GM21825 (cell line): ENCODE data around the gene CADPS.

Experiments
- ATAC-seq: cut with Tn5 transposase; IDR thresholded peaks from one replicate; pipeline ENCODE4 v1.9.1; 2021; ENCODE audit warnings: mild to moderate bottlenecking, moderate library complexity; ENCODE audit not compliant: unreplicated experiment

The CADPS gene

GRCh38 chr3:62757045-62757444 lies 118.2 kb downstream of the CADPS start:
- no peak for ATAC-seq

- no peak for ATAC-seq
Observed at GRCh38 chr3:62755285-62755684, 119.9 kb downstream of the CADPS start.

- no peak for ATAC-seq
Observed at GRCh38 chr3:62749657-62750056, 125.6 kb downstream of the CADPS start.

- ATAC-seq: no peak
Observed at GRCh38 chr3:62749130-62749529, 126.1 kb downstream of the CADPS start.

GRCh38 chr3:62737449-62737848 lies 137.8 kb downstream of the CADPS start:
- no peak for ATAC-seq

- ATAC-seq: no peak
Observed at GRCh38 chr3:62735510-62735909, 139.7 kb downstream of the CADPS start.

- no peak for ATAC-seq
Observed at GRCh38 chr3:62732183-62732904, 142.9 kb downstream of the CADPS start.

- ATAC-seq: no peak
Observed at GRCh38 chr3:62727981-62728380, 147.2 kb downstream of the CADPS start.

GRCh38 chr3:62727536-62727935 lies 147.7 kb downstream of the CADPS start:
- ATAC-seq: no peak

GRCh38 chr3:62724503-62724902 lies 150.7 kb downstream of the CADPS start:
- no peak for ATAC-seq

- ATAC-seq: no peak
Observed at GRCh38 chr3:62723914-62724217, 151.3 kb downstream of the CADPS start.

GRCh38 chr3:62723166-62723913 lies 151.9 kb downstream of the CADPS start:
- no peak for ATAC-seq

- no peak for ATAC-seq
Observed at GRCh38 chr3:62722344-62722743, 152.9 kb downstream of the CADPS start.

GRCh38 chr3:62718515-62719320 lies 156.5 kb downstream of the CADPS start:
- ATAC-seq: no peak

GRCh38 chr3:62718011-62718410 lies 157.2 kb downstream of the CADPS start:
- no peak for ATAC-seq

- ATAC-seq: no peak
Observed at GRCh38 chr3:62712746-62713145, 162.5 kb downstream of the CADPS start.

- no peak for ATAC-seq
Observed at GRCh38 chr3:62710751-62711150, 164.5 kb downstream of the CADPS start.

- ATAC-seq: no peak
Observed at GRCh38 chr3:62708638-62709373, 166.4 kb downstream of the CADPS start.

GRCh38 chr3:62705721-62706120 lies 169.5 kb downstream of the CADPS start:
- ATAC-seq: no peak

- ATAC-seq: no peak
Observed at GRCh38 chr3:62703451-62704167, 171.6 kb downstream of the CADPS start.
